GM04504 (cell line): ENCODE results near the gene DYNC2LI1.
"Not testable (repeated sequence)": the region's sequence is repeated elsewhere in the genome, so short reads cannot be mapped to it uniquely, and the experiment has no call there.

ENCODE experiments used
- DNase-seq: peaks from one replicate; pipeline ENCODE4 v3.0.0-alpha.2; 2012; ENCODE audit warnings: low read depth

DYNC2LI1 gene

DNA sequence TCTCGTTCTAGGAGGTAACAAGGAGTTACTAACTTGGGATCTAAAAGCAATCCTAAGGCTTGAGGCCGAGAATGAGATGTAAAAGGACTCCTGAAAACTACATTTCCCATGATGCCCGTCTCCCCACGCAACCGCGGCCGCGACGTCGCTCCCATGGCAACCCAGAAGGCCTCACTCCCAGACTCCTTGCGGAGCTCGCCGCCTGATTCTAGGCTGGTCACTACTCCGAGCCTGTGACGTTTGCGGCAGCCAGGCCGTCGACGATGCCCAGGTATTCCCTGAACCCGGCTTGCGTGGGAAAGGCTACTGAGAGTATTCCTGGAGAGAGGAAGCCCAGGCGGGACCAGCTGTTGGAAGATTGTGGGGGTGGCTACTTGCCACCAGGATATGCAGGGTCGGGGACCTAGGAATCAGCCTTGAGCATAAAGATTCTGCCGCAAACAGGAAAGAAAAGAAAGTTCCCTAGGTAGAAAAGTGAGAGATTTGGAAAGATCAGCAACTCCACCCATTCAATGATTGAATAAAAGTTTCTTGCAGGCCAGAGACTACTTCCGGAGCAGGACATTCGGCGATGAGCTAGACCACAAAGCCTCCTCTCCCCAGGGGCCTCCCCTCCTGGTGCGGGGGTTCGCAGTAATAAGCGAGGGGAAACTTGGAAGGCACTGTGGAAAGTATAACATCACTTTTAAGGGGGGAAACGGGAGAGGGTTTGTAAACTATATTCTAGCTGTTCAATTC, at the start of gene DYNC2LI1:
DYNC2LI1 (plus strand) TSS at position 164 of the 738 bp plus-strand sequence; CDS start at position 264, 100 bp downstream.
- DNase-seq: peak; percentile 79

DNA sequence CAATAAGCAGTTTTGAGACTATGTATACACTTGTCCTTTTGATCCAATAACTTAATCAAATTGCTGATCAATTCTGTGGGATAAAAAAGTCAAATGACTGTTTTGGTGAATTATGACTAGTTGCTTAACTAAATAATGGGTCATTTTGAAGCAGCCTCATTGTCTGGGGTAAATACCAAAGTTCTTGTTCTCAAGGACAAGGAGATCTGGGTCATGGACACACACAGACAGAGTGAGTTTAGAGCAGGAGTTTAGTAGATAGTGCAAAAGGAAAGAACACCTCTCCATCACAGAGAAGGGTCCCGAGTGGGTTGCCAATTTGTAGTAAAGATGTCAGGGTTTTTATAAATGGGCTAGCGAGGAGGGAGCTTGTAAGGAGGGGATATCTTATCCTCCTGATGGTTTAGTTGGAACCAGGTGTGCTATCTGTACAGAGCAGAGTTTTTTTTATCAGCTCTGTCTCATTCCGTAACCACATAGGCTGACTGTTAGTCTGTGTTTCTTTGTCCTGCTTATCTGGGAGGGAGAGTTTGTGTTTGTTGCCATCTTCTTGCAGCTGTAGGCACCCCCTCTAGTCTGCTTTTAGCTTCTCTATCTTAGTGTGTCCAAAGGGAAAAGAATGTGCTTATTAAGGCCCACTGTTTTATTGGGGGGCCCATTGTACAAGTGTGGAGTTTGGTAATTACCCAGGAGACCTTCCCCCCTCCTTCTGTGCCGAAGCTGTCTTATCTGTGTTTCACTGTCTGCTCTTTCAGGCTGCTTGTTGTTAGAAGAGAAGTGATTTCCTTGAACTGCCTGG, 48.9 kb upstream of the DYNC2LI1 start:
- no peak for DNase-seq

- DNase-seq: no peak
Measured at GRCh38 chr2:43725711-43726246, 48.1 kb upstream of the DYNC2LI1 start.

- not testable (repeated sequence) for DNase-seq
Measured at GRCh38 chr2:43726961-43727633, 46.7 kb upstream of the DYNC2LI1 start.

GRCh38 chr2:43727634-43728014, 46.2 kb upstream of the DYNC2LI1 start:
- no peak for DNase-seq

- DNase-seq: no peak
Measured at GRCh38 chr2:43729491-43730174, 44.2 kb upstream of the DYNC2LI1 start.

DNA sequence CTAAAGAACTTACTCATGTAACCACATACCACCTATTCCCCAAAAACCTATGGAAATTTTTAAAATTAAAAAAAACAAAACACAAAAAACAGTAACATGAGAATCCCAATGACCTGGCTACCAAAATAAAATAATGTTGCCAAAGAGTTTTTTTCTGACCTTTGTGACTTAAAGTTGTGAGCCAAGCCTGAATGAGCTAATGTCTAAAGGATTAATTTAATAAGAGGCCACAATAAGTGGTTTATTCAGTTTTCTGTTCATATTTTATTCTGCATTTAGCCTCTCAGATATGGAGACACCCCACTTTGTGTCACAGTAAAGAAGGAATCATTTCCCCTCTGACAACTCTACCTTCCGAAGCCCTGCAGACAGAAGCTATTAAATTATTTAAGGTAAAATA, 42.6 kb upstream of the DYNC2LI1 start:
- no peak for DNase-seq

DNA sequence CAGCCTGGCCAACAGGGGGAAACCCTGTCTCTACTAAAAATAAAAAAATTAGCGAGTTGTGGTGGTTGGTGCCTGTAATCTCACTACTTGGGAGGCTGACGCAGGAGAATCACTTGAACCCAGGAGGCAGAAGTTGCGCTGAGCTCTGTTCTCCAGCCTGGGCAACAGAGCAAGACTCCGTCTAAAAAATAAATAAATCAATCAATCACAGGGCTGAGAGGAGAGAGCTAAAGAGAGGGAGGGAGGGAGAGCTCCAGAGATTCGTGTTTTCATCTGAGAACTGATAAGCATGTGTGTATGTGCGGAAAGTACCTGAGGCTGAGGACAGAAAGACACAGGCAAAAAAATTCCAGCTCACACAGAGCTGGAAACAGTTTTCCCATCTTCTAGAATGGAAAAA, 37.2 kb upstream of the DYNC2LI1 start:
- DNase-seq: no peak

DNA sequence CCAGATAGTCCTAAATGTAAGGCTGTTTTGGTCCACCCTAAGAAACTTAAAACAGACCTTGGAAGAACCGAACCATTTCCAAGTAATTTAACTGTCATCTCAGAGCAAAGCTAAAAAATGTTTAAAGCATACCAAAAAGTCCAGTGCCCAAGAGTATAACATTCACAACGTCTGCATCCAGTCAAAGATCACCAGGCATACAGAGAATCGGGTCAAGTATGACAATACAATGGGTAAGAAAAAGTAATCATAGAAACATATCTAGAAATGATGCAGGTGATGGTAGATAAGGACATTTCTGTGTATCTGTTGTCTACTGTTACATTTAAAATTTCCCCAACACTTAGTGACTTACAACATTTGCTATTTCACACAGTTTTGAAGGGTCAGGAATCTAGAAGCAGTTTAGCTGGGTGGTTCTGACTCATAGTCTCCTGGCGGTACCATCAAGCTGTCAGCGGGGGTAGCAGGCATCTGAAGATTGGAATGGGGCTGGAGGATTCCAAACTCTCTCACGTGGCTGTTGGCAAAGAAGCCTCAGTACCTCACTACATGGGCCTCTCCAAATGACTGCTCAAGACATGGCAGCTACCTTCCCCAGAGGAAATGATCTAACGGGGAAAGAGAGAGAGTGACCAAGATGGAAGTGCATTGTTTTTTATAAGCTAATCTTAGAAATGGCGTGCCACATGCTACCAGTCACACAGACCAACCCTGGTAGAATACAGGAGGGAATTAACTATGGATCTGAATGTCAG, 36.6 kb upstream of the DYNC2LI1 start:
- peak; percentile 58 for DNase-seq

- DNase-seq: no peak
Measured at GRCh38 chr2:43737855-43738254, 36.0 kb upstream of the DYNC2LI1 start.

DNA sequence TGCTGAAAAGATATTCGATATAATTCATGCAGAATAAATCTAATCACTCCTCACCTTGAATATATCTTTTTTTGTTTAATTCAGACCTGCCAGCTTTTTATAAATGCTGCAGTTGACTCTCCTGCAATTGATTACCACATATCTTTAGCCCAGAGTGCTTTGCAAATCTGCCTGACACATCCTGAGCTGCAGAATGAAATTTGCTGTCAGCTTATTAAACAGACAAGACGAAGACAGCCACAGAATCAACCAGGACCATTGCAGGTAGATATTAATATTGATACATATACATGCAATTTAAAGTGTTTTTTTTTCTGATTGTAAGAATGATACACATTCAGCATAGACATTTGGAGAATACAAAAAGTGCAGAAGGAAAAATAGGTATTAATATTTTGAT, 35.6 kb upstream of the DYNC2LI1 start:
- no peak for DNase-seq

DNA sequence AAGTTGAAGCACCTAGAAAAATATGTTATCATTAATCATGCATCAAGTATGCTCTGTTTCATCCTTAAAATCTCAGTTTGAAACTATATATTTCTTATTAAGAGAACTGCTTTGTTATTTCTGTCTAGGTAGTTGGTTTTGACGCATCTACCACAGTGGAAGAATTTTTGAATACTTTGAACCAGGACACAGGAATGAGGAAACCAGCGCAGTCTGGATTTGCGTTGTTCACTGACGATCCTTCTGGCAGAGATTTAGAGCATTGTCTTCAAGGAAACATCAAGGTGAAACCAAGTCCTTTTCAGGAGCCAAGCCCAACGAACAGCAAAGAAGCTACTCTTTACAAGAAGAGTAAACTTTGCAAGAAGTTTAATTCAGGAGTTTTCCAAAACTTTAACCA, 30.1 kb upstream of the DYNC2LI1 start:
- no peak for DNase-seq

DNA sequence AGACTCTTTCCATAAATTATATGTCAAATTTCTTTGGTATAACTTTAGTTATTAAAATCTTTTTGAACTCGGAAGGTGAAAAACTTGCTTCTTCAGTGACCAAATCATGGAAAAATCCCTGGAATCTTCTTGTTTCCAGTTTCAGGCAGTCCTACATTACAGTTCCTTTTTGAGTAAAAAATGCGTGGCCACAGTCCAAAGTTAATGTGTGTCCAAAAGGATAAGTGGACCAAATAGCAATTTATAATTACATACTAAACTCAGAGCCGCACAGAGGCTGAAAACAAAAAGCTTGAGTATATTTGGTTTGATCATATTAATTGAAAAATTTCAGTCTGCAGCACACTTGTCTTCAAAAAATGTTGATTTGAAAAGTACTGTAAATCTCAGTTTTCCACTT, 28.4 kb upstream of the DYNC2LI1 start:
- DNase-seq: no peak

GRCh38 chr2:43748333-43748732, 25.5 kb upstream of the DYNC2LI1 start:
- no peak for DNase-seq

DNA sequence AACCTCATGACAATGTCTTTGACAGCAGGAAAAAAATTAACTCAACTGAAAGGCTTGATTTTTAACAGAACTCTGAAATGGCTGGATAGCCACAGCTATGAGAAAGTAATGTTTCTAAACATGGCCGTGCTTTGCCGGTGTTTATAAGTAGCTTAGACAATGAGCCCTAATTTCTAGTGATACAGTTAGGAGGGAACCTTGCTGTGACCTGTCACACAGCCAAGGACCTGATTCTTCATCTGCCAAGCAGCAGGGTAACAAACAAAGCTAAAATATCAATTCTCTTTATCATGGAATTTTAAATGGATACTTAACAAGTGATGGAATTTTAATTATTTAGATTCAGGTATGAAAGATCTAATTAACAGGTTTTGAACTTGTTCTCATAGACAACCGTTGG, 24.3 kb upstream of the DYNC2LI1 start:
- DNase-seq: no peak

- no peak for DNase-seq
Measured at GRCh38 chr2:43751476-43751990, 22.3 kb upstream of the DYNC2LI1 start.

GRCh38 chr2:43752302-43752701, 21.5 kb upstream of the DYNC2LI1 start:
- no peak for DNase-seq

DNA sequence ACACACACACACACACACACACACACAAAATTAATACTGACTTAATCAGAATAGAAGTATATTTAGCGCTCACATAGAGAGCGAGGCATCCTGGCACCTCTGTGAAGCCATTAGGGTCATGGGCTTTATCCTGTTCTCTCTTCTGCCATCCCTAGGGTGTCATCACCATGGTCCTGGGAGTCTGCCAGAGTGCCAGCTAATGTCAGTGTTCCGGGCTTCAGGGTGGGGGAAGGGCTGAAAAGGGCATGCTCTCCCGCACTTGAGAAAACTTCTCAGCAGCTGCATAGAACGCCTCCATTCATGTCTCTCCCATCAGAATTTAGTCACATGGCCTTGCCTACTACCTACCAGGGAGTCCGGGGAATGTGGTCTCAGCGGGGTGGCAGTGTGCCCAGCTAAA, 19.7 kb upstream of the DYNC2LI1 start:
- DNase-seq: no peak

- peak; percentile 63 for DNase-seq
Measured at GRCh38 chr2:43758739-43759138, 15.1 kb upstream of the DYNC2LI1 start.

DNA sequence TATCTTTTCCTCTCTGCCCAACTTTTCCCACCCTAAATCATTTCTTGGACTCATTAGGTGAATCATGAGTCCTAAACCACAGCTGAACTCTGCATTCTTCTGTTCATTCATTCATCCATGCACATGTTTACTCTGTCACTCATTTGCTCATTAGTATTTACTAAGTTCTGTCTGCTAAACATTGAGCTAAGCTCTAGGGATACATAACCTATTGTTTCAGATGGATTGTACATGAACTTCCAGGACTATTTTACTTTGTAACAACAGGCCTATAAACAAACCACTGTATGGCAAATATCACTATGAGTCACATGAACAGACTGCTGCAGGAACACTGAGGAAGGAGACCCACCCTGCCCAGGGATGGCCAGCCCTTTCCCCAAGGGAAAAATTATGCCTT, 14.6 kb upstream of the DYNC2LI1 start:
- DNase-seq: peak; percentile 73

DNA sequence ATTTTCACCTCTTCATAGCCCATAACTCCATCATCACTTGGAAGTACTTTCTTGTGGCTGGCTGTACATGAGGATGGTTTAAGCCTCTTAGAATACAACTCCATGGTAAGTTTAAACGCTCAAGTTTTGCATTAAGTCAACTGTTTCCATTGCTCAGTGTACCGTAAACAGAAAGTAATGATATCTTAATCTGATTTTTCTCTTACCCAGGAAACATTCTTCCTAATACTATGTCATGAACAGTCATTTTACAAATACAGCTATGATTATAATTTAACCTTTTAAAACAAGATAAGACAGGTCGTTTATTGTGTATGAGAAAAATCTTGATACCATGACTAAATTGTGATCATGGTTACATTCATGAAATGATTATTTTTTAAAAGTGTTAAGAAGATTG, 11.6 kb upstream of the DYNC2LI1 start:
- DNase-seq: no peak
